ENCODE data around the gene LRRC40. TPM values are rescaled to one million over a fixed set of nuclear protein-coding genes. Genes with fewer than 3 reads are reported as not detected.

The LRRC40 gene
- total and polyA plus RNA-seq, 8 donors, result 12.0 to 28.8 (median 24.3) TPM

- peaks cover 3 to 64% of the 10 kb centered on the region in 2 donors for H3K4me1 ChIP-seq
- no peak overlapping the region for H3K27ac ChIP-seq
- ATAC-seq (no peak), DNase-seq (no peak)
- no peaks in the 10 kb centered on the region for H3K27me3 ChIP-seq
- TF ChIP-seq, protein P1, sequence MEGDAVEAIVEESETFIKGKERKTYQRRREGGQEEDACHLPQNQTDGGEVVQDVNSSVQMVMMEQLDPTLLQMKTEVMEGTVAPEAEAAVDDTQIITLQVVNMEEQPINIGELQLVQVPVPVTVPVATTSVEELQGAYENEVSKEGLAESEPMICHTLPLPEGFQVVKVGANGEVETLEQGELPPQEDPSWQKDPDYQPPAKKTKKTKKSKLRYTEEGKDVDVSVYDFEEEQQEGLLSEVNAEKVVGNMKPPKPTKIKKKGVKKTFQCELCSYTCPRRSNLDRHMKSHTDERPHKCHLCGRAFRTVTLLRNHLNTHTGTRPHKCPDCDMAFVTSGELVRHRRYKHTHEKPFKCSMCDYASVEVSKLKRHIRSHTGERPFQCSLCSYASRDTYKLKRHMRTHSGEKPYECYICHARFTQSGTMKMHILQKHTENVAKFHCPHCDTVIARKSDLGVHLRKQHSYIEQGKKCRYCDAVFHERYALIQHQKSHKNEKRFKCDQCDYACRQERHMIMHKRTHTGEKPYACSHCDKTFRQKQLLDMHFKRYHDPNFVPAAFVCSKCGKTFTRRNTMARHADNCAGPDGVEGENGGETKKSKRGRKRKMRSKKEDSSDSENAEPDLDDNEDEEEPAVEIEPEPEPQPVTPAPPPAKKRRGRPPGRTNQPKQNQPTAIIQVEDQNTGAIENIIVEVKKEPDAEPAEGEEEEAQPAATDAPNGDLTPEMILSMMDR (IDR thresholded peaks at IDR 0.05), result no peak
- no peaks in the 10 kb centered on the region for H3K9me3 ChIP-seq
- no peak overlapping the region for H3K4me3 ChIP-seq
- intact Hi-C loops (cut with DNase I), result no loop called here
- peaks cover 0 to 29% of the 10 kb centered on the region in 2 donors for H3K36me3 ChIP-seq
Measured at GRCh38 chr1:70224954-70225353, 19.6 kb upstream of the LRRC40 start.

GRCh38 chr1:70222716-70223235, 17.4 kb upstream of the LRRC40 start:
- H3K4me3 ChIP-seq, result peak overlapping the region; percentile 71
- no peaks in the 10 kb centered on the region for H3K9me3 ChIP-seq
- peaks cover 3 to 64% of the 10 kb centered on the region in 2 donors for H3K4me1 ChIP-seq
- DNase-seq (no peak), ATAC-seq (no peak)
- H3K36me3 ChIP-seq, result peaks cover 0 to 12% of the 10 kb centered on the region in 2 donors
- intact Hi-C loops (cut with DNase I), result no loop called here
- H3K27me3 ChIP-seq, result no peaks in the 10 kb centered on the region
- TF ChIP-seq, protein P1 (IDR thresholded peaks at IDR 0.05), result no peak
- peak overlapping the region in 1 of 2 donors; percentile 97 for H3K27ac ChIP-seq

DNA sequence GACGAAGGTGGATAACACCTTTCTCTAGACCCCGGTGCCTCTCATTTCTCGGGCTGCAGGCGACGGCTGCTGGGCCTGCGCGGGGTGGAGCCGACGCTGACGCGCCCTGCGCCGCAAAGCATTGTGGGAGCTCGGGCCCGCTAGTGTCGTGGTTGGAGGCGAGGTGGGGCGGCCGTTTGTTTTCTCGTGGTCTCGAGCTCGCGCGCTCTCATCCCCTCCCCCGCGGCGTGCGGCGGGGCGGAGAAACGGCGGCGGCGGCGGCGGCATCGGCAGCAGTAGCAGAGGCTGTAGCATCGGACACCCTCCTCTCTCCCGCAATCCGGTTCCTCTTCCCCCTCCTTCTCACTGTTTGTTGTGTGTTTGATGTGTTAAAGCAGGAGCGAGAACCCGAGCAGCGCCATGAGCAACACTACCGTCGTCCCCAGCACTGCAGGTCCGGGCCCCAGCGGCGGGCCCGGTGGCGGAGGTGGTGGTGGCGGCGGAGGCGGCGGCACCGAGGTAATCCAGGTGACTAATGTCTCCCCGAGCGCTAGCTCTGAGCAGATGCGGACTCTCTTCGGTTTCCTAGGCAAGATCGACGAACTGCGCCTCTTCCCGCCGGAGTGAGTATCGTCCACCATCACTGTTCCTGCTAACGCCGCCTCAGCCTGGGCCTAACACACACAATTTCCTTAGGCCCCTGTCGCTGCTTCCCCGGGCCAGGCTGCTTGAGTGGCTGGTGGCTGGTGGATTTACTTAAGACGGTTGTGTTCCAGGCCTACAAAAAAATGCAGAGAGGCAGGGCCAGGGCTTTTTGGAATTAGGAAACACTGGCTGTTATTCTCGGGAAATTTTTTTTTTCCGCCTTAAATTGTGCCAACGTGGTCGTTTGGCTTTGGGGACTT, 16.1 kb upstream of the LRRC40 start, which contains the start of gene SRSF11:
Gene SRSF11, plus strand, starts transcription at position 143 of the 884 bp plus-strand sequence. Its CDS starts 257 bp downstream, at position 400.
- H3K4me3 ChIP-seq, result peak within 1 kb of the TSS; percentile 71
- H3K27me3 ChIP-seq, result no peaks in the 10 kb centered on the region
- peaks cover 0 to 20% of the 10 kb centered on the region in 2 donors for H3K36me3 ChIP-seq
- peaks cover 3 to 53% of the 10 kb centered on the region in 2 donors for H3K4me1 ChIP-seq
- peak; percentile 94 to 99 (median 96) for DNase-seq
- H3K27ac ChIP-seq, result peak within 1 kb of the TSS; percentile 97 to 98
- ATAC-seq, result peak; percentile 100
- intact Hi-C loops (cut with DNase I), result no loop called here
- H3K9me3 ChIP-seq, result no peaks in the 10 kb centered on the region
- TF ChIP-seq, protein P1 (IDR thresholded peaks at IDR 0.05), result no peak

DNA sequence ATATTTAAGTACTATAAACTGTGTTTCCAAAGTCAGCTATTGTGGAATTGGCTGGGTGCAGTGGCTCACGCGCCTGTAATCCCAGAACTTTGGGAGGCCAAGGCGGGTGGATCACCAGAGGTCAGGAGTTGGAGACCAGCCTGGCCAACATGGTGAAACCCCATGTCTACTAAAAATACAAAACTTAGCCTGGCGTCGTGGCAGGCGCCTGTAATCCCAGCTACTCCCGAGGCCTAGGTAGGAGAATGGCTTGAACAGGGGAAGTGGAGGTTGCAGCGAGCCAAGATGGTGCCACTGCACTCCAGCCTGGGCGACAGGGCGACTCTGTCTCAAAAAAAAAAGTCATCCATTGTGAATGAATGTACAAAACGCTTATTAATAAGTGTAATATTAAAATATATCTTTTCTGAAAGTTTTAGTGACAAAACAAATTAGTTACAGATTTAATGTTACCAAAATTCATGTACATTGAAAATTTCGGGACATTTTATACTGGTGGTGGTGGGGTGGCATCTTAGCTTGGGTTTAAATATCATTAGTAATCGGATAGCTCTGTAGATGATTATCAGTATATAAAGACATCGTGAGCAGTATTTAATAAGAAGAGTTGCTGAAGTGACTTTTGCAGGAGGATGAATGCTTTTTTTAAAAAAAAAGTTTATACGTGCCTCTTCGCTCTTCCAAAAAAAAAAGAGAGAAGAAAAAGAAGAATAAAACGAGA, 15.3 kb upstream of the LRRC40 start:
- Histone ChIP-seq H3K36me3 (peaks cover 0 to 28% of the 10 kb centered on the region in 2 donors), H3K9me3 (no peaks in the 10 kb centered on the region), H3K27me3 (no peaks in the 10 kb centered on the region), H3K4me3 (peak overlapping the region; percentile 71), H3K4me1 (peaks cover 3 to 45% of the 10 kb centered on the region in 2 donors), H3K27ac (peak overlapping the region; percentile 97 to 98)
- ATAC-seq (no peak), DNase-seq (no peak)
- TF ChIP-seq, protein P1 (IDR thresholded peaks at IDR 0.05), result no peak
- intact Hi-C loops (cut with DNase I), result no loop called here
